Esophagus muscularis mucosa (tissue), 4 donors: Measurements from ENCODE around the gene RCVRN. TPM values are rescaled to one million over a fixed set of nuclear protein-coding genes. Genes with fewer than 3 reads are reported as not detected.

Experiments used
- DNase-seq: peaks from one replicate; pipeline ENCODE4 v3.0.0-alpha.2; 2017; ENCODE audit errors: extremely low spot score
- H3K27ac ChIP-seq, 4 donors: fragments of 200-600 bp; sonication (generic); replicated peaks in 1 of 4; 1 replicate in 3 of 4; 2 replicates in 1 of 4; pipeline ENCODE4 v1.5.1; 2016 to 2019; ENCODE audit warnings: mild to moderate bottlenecking in 1 of 4
- H3K27me3 ChIP-seq, 4 donors: fragments of 200-600 bp; sonication (generic); one replicate each; pipeline versions ENCODE4 v1.5.1 to v1.6.0; 2016 to 2019
- H3K36me3 ChIP-seq, 4 donors: fragments of 200-600 bp; sonication (generic); one replicate each; pipeline ENCODE4 v1.5.1; 2016 to 2019
- H3K4me1 ChIP-seq, 4 donors: fragments of 200-600 bp; sonication (generic); one replicate each; pipeline ENCODE4 v1.5.1; 2016 to 2019
- H3K4me3 ChIP-seq, 4 donors: fragments of 200-600 bp; sonication (generic); 1 replicate in 2 of 4; 2 replicates in 2 of 4; pipeline ENCODE4 v1.5.1; 2016 to 2019; ENCODE audit warnings: mild to moderate bottlenecking in 4 of 4, moderate library complexity in 1 of 4
- H3K9me3 ChIP-seq, 4 donors: fragments of 200-600 bp; sonication (generic); 1 replicate in 3 of 4; 2 replicates in 1 of 4; pipeline ENCODE4 v1.5.1; 2016 to 2019
- CTCF ChIP-seq, 3 experiments: fragments of 200-600 bp in 2 of 3; fragments of 450-650 bp in 1 of 3; sonication (generic) in 2 of 3; IDR thresholded peaks; one replicate each; pipeline ENCODE4 v1.5.1; 2017 to 2019; ENCODE audit warnings: antibody characterized with exemption in 3 of 3, mild to moderate bottlenecking in 2 of 3, moderate library complexity in 1 of 3
- EP300 ChIP-seq: sonication (generic); formaldehyde crosslinking; IDR thresholded peaks from one replicate; pipeline ENCODE4 v1.6.1; 2017; ENCODE audit warnings: antibody characterized with exemption
- POLR2A ChIP-seq: fragments of 450-650 bp; IDR thresholded peaks from one replicate; pipeline ENCODE4 v1.6.1; 2017; ENCODE audit warnings: antibody characterized with exemption, moderate library complexity, mild to moderate bottlenecking, low read depth
- POLR2AphosphoS5 ChIP-seq, 2 donors: sonication (generic); formaldehyde crosslinking; IDR thresholded peaks; one replicate each; pipeline ENCODE4 v1.6.1; 2017; ENCODE audit warnings: antibody characterized with exemption in 2 of 2
- WGBS: methylation state at CpG from one replicate; pipeline ENCODE4 v1.1.5; 2018; 5-methylcytosine and 5-hydroxymethylcytosine counted together
- intact Hi-C: fragments of 100-400 bp; cut with DNase I; formaldehyde crosslinking; loops from one replicate; pipeline ENCODE4 v1.15.1; 2023
- total RNA-seq, 4 donors: library from RNA; depleted of rRNA; stranded (reverse); fragments of >200 nt; gene quantifications; one replicate each; pipeline versions ENCODE4 v1.1.0 to v1.2.1, GENCODE V29; 2016

RCVRN gene
- total RNA-seq, 4 donors from 2014 or later = 0.52 TPM; not detected in 3

DNA sequence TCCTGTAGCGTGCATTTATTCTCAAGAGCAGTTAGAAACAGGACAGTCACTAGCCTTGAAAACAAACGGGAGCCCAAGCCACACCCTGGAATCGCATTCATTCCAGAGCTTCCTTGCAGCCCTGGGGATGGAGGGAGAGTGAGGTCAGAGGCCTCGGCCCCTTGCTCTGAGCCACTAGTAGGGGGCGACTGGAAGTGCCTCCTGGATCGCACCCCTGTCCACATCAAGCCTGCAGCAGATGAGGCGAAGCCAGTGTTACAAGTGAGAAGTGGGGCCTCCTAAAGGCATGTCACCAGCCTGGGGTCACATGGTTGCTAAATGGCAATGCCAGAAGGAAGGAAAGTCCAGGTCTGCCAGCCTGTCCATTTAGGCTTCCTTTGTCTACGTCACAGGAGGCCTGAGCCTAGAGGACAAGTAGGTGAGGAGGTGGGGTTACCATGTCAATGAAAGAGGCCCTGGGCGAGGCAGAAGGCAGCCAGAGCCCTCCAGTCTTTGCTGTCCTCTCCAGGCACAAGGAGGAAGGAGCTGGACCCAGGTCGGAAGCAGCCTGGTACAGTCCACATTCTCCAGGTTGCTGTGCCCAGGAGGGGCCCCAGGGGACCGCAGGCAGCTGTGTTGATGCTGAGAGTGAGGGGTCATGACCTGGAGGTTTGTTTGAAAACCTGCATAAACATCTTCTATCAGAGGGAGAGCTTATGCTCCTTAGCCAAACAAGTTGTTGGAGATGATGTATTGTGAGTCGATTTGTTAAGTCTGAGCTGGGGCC lies 3.0 kb upstream of the RCVRN start:
- WGBS = 51% methylated on average over 10 of the region's 12 CpGs
- Histone ChIP-seq H3K9me3 (no peaks in the 10 kb centered on the region), H3K36me3 (no peaks in the 10 kb centered on the region), H3K27ac (no peak overlapping the region), H3K27me3 (peaks cover 0 to 33% (median 0%) of the 10 kb centered on the region in 4 donors), H3K4me1 (peaks cover 0 to 11% (median 9%) of the 10 kb centered on the region in 4 donors), H3K4me3 (no peak overlapping the region)
- TF ChIP-seq POLR2A (no peak), EP300 (no peak), POLR2AphosphoS5 (IDR thresholded peaks at IDR 0.05) (no peak), CTCF (IDR thresholded peaks at IDR 0.05) (no peak)
- intact Hi-C loops = no loop called here
- no peak for DNase-seq

- H3K9me3 ChIP-seq = no peaks in the 10 kb centered on the region
- no peak for TF ChIP-seq CTCF (IDR thresholded peaks at IDR 0.05)
- no peak for TF ChIP-seq EP300
- TF ChIP-seq POLR2A = no peak
- no peak for TF ChIP-seq POLR2AphosphoS5 (IDR thresholded peaks at IDR 0.05)
- H3K36me3 ChIP-seq = no peaks in the 10 kb centered on the region
- peaks cover 0 to 11% (median 9%) of the 10 kb centered on the region in 4 donors for H3K4me1 ChIP-seq
- peaks cover 0 to 33% (median 0%) of the 10 kb centered on the region in 4 donors for H3K27me3 ChIP-seq
- intact Hi-C loops = no loop called here
- DNase-seq = no peak
- H3K4me3 ChIP-seq = no peak overlapping the region
- WGBS = 80% methylated on average over 7 of the region's 7 CpGs
- H3K27ac ChIP-seq = no peak overlapping the region
These were observed 2.1 kb upstream of the RCVRN start for GRCh38 chr17:9907131-9907530.

- Histone ChIP-seq H3K4me3 (no peak overlapping the region), H3K9me3 (no peaks in the 10 kb centered on the region), H3K36me3 (no peaks in the 10 kb centered on the region), H3K27ac (no peak overlapping the region), H3K27me3 (peaks cover 0 to 33% (median 0%) of the 10 kb centered on the region in 4 donors), H3K4me1 (peaks cover 0 to 11% (median 9%) of the 10 kb centered on the region in 4 donors)
- no peak for DNase-seq
- WGBS = 50% methylated on average over 13 of the region's 14 CpGs
- TF ChIP-seq EP300 (no peak), POLR2A (no peak), POLR2AphosphoS5 (IDR thresholded peaks at IDR 0.05) (no peak), CTCF (IDR thresholded peaks at IDR 0.05) (no peak)
- intact Hi-C loops = no loop called here
These were observed 1.5 kb upstream of the RCVRN start for GRCh38 chr17:9906616-9907015.

GRCh38 chr17:9905902-9906301 lies 831 bp upstream of the RCVRN start:
- 26% methylated on average over 4 of the region's 4 CpGs for WGBS
- Histone ChIP-seq H3K27ac (no peak overlapping the region), H3K4me1 (peaks cover 0 to 11% (median 9%) of the 10 kb centered on the region in 4 donors), H3K27me3 (peaks cover 0 to 33% (median 0%) of the 10 kb centered on the region in 4 donors), H3K4me3 (no peak overlapping the region), H3K36me3 (no peaks in the 10 kb centered on the region), H3K9me3 (no peaks in the 10 kb centered on the region)
- DNase-seq = no peak
- TF ChIP-seq CTCF (IDR thresholded peaks at IDR 0.05) = peak; percentile 34 to 54 (median 48)
- TF ChIP-seq EP300 = no peak
- no peak for TF ChIP-seq POLR2AphosphoS5 (IDR thresholded peaks at IDR 0.05)
- TF ChIP-seq POLR2A = no peak
- intact Hi-C loops = no loop called here
